Cardiac fibroblast (primary cell): ENCODE measurements around the gene TANGO2.

Source experiments
- DNase-seq, 2 donors: peaks; one replicate each; pipeline versions ENCODE4 v3.0.0 to v3.0.0-alpha.2; 2010; ENCODE audit warnings: low read depth in 2 of 2
- H3K4me3 ChIP-seq, 2 donors: replicated peaks in 1 of 2; 1 replicate in 1 of 2; 2 replicates in 1 of 2; pipeline ENCODE4 v1.5.1; 2011; ENCODE audit warnings: low read depth in 2 of 2, low read length in 2 of 2, mild to moderate bottlenecking in 2 of 2, moderate library complexity in 1 of 2
- TF ChIP-seq, protein P1 (sequence below): IDR thresholded peaks from one replicate; pipeline ENCODE4 v1.5.1; 2011; ENCODE audit warnings: low read depth, mild to moderate bottlenecking, low read length, inconsistent platforms

The TANGO2 gene

DNA sequence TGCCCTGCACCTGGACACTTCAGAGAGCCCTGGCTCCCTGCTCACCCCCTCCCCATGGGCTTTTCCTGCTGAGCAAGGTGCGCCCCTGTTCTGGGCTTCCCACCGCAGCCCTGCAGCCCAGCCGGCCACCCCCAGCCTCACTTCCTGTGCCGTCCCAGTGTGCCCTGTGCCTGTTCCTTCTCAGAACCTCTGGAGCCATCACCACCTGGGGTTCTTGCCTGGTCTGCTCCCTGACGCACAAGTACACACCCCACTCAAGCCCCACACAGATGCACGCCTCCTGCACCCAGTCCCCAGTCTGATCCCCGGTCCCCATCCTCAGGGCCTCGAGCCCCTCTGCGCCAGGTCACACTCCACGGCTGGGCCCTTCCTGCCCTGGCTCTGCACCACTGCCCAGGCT, 35.3 kb downstream of the TANGO2 start:
- no peak overlapping the region for H3K4me3 ChIP-seq
- DNase-seq, result no peak
- TF ChIP-seq, protein P1, sequence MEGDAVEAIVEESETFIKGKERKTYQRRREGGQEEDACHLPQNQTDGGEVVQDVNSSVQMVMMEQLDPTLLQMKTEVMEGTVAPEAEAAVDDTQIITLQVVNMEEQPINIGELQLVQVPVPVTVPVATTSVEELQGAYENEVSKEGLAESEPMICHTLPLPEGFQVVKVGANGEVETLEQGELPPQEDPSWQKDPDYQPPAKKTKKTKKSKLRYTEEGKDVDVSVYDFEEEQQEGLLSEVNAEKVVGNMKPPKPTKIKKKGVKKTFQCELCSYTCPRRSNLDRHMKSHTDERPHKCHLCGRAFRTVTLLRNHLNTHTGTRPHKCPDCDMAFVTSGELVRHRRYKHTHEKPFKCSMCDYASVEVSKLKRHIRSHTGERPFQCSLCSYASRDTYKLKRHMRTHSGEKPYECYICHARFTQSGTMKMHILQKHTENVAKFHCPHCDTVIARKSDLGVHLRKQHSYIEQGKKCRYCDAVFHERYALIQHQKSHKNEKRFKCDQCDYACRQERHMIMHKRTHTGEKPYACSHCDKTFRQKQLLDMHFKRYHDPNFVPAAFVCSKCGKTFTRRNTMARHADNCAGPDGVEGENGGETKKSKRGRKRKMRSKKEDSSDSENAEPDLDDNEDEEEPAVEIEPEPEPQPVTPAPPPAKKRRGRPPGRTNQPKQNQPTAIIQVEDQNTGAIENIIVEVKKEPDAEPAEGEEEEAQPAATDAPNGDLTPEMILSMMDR, result no peak

DNA sequence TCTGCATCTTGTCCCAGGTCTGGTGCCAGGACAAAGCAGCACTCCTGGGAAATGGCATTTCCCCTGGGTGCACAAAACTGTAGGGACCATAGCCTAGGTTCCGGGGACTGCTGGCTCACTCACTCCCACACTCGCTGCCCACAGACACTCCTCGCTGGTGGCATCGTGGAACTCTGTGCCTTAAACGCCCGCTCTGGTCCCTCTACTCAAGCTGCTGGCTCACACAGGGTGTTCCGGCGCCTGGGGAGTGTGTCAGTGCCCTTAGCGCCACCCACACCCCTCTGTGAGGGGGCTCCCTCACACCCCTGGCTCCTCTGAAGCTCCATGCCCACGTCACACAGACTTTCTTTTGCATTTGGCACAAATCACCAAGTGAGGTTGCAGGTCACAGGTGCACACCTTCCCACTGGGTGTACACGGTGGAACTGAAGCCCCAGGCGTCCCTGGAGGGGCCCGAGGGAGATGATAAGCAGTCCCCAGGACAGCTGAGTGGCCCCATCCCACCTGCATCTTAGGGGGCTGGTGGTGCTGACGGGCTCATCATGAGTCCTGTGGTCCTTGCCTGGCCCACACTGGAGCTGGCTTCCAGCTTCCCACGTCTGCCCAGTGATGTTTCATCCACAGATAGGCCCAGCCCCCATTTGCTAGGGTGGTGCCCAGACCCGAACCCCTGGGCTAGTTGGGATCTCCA, 35.9 kb downstream of the TANGO2 start:
- no peak overlapping the region for H3K4me3 ChIP-seq
- TF ChIP-seq, protein P1, result no peak
- DNase-seq, result no peak

DNA sequence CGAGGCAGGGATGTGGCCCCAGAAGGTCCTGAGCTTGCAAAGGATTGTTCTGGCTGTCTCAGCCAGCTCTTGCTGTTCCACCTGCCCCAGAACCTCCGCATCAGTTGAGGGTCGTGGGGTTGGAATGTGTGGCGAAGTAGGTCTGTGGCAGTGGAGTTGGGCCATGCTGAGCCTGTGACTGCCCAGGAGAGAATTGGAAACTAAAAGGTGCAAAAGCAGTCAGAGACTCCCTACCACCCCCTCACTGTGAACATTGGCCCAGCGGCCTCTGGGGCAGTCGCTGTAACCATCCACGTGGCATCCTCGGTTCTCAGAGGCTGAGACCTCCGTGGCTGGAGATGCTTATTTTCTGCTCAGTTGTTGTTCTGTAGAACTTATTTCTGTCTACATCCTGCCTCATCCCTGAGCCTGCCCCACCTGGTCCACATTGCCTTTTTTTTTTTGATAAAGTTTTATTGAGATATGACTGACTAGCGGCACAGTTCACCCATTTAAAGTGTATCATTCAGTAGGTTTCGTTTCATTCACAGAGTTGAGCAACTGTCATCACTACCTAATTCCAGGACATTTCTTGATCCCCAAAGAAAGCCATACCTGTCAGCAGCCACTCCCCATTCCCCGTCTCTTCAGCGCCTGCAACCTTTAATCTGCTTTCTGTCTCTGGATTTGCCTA, 36.8 kb downstream of the TANGO2 start:
- no peak overlapping the region for H3K4me3 ChIP-seq
- TF ChIP-seq, protein P1, result no peak
- no peak for DNase-seq

DNA sequence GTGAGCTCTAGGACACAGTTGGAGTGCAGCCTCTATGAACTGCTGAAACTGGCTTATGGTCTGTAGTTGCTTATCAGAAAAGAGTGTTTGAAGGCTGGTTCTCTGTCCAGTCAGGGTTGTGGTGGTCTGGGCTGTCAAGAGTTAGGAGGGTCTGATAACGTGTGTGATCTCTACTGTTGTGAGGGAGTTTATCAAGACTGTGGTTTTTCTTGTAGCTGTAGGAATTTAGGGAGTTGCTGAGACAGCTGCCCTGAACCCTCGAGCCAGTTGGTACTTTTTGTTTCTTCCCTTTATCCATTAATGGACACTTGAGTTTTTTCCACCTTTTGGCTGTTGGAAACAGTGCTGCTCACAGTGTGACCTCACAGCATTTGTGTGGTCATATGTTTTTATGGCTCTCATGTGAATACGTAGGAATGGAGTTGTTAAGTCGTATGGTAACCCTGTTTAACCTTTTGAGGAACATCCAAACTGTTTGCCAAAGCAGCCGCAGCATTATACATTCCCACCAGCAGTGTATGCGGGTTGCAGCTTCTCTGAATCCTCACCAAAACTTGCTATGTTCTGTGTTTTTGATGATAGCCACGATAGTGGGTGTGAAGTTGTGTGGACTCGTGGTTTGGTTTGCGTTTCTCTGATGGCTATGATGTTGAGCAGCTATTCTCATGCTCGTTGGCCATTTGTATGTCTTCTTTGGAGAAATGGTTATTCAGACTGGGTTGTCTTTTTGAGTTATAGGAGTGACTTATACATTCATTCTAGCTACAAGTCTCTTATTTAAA, 38.3 kb downstream of the TANGO2 start:
- DNase-seq, result peak in 1 of 2 donors; percentile 27
- TF ChIP-seq, protein P1, result no peak

DNA sequence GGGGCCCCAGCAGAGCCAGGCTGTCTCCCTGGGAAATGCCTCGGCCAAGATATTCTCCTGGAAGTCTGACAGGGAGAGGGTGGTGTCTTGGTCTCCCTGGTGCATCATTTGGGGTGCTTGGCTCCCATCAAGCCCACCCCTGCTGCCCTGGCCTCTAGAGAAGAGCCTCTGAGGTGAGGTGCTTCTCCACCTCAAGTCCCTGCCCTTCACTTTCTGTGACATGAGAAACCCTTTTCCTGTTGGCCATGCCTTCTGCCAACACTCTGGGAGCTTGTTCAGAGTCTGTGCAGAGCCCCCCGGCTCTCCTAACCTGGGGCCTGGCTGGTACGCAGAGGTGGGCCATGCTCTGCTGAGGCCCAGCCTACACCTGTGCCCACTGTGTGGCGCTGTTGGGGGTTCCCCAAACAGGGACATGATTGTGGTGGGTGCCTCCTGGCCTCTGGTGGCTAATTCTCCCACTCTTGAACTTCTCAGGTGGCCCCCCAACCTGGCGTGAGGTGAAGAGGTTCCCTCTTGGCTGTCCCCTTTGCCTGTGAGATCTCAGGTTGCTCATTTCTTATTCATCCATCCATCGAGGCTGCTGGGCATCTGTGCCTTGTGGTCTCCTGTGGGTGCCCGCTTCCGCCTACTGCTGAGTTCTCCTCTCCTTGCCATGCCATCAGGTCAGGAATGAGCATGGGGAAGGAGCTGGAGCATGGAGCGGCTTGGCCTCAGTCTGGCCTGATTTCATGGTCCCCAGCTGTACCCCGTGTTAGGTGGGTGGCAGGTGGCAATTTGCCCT, 40.0 kb downstream of the TANGO2 start:
- DNase-seq, result no peak
- no peak overlapping the region for H3K4me3 ChIP-seq
- TF ChIP-seq, protein P1, result no peak

More for the DNA sequence above, 38.3 kb downstream of the TANGO2 start:
- no peak overlapping the region for H3K4me3 ChIP-seq

DNA sequence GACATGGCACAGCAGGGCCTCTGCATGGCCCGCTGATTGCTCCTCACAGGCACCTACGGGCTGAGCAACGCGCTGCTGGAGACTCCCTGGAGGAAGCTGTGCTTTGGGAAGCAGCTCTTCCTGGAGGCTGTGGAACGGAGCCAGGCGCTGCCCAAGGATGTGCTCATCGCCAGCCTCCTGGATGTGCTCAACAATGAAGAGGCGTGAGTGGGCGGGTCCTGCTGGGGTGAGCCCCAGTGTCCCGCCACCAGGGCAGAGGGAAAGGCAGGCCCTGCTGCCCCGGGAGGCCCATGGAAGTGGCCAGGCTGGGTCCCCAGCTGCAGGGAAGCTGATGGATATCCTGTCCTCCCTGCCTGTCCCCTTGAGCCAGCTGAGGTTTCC, 40.6 kb downstream of the TANGO2 start:
- DNase-seq, result peak; percentile 27 to 56
- TF ChIP-seq, protein P1, result no peak
- no peak overlapping the region for H3K4me3 ChIP-seq
